ENCODE measurements around the gene CCL11. TPM values are rescaled to one million over a fixed set of nuclear protein-coding genes. Genes with fewer than 3 reads are reported as not detected.

Gene CCL11
- total RNA-seq, 1 experiment from 2014 or later: not detected

GRCh38 chr17:34252444-34253138 lies 33.0 kb upstream of the CCL11 start:
- Histone ChIP-seq H3K36me3 (ENCODE audit: control insufficient read depth, insufficient read depth, low read length) (no peaks in the 10 kb centered on the region), H3K27ac (ENCODE audit: low read length) (peak overlapping the region; percentile 98), H3K4me1 (ENCODE audit: control insufficient read depth, insufficient read depth, low read length) (peaks cover 79% of the 10 kb centered on the region), H3K9me3 (ENCODE audit: control insufficient read depth, insufficient read depth, low read depth, low read length) (no peaks in the 10 kb centered on the region), H3K4me3 (ENCODE audit: low read depth in 2 of 2, low read length in 2 of 2) (peak overlapping the region in 1 of 2 experiments; percentile 12; a peak in 1 of 4 replicates), H3K27me3 (ENCODE audit: control insufficient read depth, insufficient read depth, low read length) (no peaks in the 10 kb centered on the region)
- intact Hi-C loops (cut with micrococcal nuclease; ENCODE audit: unreplicated experiment) (loop anchor here (5.0 kb wide), 1 partner anchor 50 kb away; no protein-coding TSS in a partner anchor), in situ Hi-C loops (cut with HindIII; ENCODE audit: low pct_unique_long_range_greater_than_20kb, low sequenced_read_pairs) (no loop called here)
- CTCF ChIA-PET: interaction anchor here (1.1 to 2.5 kb wide), 2 partner anchors 52 to 109 kb away, joined by 5 to 12 read pairs; no protein-coding TSS in a partner anchor
- BruUV-seq (replicated peaks): no TSS peak
- DNase-seq (ENCODE audit: low read depth, low spot score): no peak
- peak; percentile 78 for ATAC-seq
- POLR2A ChIA-PET: interaction anchor here (0.6 kb wide), 1 partner anchor 252 kb away, joined by 4 read pairs; no protein-coding TSS in a partner anchor
- TF ChIP-seq CTCF (IDR thresholded peaks at IDR 0.05) (no peak), SIN3A (IDR thresholded peaks at IDR 0.05; ENCODE audit: borderline replicate concordance, insufficient read depth, low read depth, low read length) (no peak), TCF7L2 (IDR thresholded peaks at IDR 0.05; ENCODE audit: low read depth, low read length) (peak; percentile 76), POLR2AphosphoS5 (IDR thresholded peaks at IDR 0.05; ENCODE audit: low read depth, low read length) (peak; percentile 64; the same call in 1 of the 2 replicates), REST (IDR thresholded peaks at IDR 0.05; ENCODE audit: insufficient read depth in 1 of 2, low read depth in 2 of 2, low read length in 1 of 2) (peak in 1 of 2 experiments; percentile 46; a peak in 1 of 4 replicates)

- Histone ChIP-seq H3K36me3 (ENCODE audit: control insufficient read depth, insufficient read depth, low read length) (no peaks in the 10 kb centered on the region), H3K4me1 (ENCODE audit: control insufficient read depth, insufficient read depth, low read length) (peaks cover 75% of the 10 kb centered on the region), H3K27ac (ENCODE audit: low read length) (peak overlapping the region; percentile 98), H3K4me3 (ENCODE audit: low read depth in 2 of 2, low read length in 2 of 2) (no peak overlapping the region), H3K9me3 (ENCODE audit: control insufficient read depth, insufficient read depth, low read depth, low read length) (no peaks in the 10 kb centered on the region), H3K27me3 (ENCODE audit: control insufficient read depth, insufficient read depth, low read length) (no peaks in the 10 kb centered on the region)
- in situ Hi-C loops (cut with HindIII; ENCODE audit: low pct_unique_long_range_greater_than_20kb, low sequenced_read_pairs): no loop called here
- CTCF ChIA-PET: interaction anchor here (1.1 to 2.5 kb wide), 2 partner anchors 53 to 108 kb away, joined by 5 to 12 read pairs; no protein-coding TSS in a partner anchor
- ATAC-seq (no peak), DNase-seq (ENCODE audit: low read depth, low spot score) (no peak)
- no TSS peak for BruUV-seq (replicated peaks)
- intact Hi-C loops (cut with micrococcal nuclease; ENCODE audit: unreplicated experiment): loop anchor here (5.0 kb wide), 1 partner anchor 51 kb away; no protein-coding TSS in a partner anchor
- POLR2A ChIA-PET: interaction anchor here (0.6 kb wide), 1 partner anchor 252 kb away, joined by 4 read pairs; no protein-coding TSS in a partner anchor
- no peak for TF ChIP-seq TCF7L2 (IDR thresholded peaks at IDR 0.05; ENCODE audit: low read depth, low read length)
- no peak for TF ChIP-seq SIN3A (IDR thresholded peaks at IDR 0.05; ENCODE audit: borderline replicate concordance, insufficient read depth, low read depth, low read length)
- no peak for TF ChIP-seq REST (IDR thresholded peaks at IDR 0.05; ENCODE audit: insufficient read depth in 1 of 2, low read depth in 2 of 2, low read length in 1 of 2)
- TF ChIP-seq CTCF (IDR thresholded peaks at IDR 0.05): no peak
- no peak for TF ChIP-seq POLR2AphosphoS5 (IDR thresholded peaks at IDR 0.05; ENCODE audit: low read depth, low read length)
Measured at GRCh38 chr17:34253139-34253525, 32.4 kb upstream of the CCL11 start.

All from Panc1 (cell line).